ENCODE measurements around the gene CSNK1G3. TPM values are rescaled to one million over a fixed set of nuclear protein-coding genes. Genes with fewer than 3 reads are reported as not detected.
A peak's percentile ranks its signal among the peaks of the same experiment; 100 is the strongest.

CSNK1G3 gene
- polyA plus RNA-seq, 10 donors = 18.0 to 30.1 (median 24.8) TPM

DNA sequence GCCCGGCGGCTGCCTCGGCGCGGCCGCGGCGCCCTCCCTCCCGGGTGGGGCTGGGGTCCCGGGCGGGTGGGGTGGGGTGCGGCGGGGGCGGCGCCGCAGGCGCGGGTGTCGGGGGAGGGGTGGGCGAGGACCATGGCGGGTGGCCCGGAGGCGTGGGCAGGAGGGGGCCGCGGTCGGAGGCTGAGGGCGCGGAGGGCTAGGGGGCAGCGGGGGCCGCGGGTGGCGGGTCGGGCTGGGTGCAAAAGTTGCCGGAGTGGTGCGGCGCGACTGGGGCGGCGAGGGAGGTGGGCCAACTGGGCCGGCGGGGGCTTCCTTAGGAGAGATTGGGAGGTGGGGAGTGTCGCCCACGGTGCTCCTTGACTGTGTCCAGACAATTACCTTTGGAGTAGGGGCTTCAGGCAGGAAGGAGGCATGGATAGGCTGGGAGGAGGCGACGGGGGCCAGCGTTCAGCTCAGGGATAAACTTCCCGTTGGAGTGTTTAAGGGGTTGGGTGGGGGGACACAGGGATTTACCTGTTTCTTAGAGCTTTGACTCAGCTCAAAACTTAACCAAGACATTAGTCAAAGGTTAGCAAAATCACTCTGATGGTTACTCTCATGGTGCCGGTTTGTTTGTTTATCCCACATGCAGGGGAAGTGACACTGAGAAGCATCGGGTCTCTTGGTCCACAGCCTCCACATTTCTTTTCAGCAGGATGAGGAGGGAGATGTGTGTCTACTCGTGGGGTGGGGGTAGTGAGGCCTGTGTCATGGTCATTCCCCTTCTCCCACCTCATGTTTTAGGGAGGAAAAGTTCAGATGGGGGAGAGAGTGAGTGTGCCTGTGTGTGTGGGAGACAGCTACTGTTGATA is 859 bp downstream of the CSNK1G3 start:
- DNase-seq = peak; percentile 11 to 77 (median 48)

DNA sequence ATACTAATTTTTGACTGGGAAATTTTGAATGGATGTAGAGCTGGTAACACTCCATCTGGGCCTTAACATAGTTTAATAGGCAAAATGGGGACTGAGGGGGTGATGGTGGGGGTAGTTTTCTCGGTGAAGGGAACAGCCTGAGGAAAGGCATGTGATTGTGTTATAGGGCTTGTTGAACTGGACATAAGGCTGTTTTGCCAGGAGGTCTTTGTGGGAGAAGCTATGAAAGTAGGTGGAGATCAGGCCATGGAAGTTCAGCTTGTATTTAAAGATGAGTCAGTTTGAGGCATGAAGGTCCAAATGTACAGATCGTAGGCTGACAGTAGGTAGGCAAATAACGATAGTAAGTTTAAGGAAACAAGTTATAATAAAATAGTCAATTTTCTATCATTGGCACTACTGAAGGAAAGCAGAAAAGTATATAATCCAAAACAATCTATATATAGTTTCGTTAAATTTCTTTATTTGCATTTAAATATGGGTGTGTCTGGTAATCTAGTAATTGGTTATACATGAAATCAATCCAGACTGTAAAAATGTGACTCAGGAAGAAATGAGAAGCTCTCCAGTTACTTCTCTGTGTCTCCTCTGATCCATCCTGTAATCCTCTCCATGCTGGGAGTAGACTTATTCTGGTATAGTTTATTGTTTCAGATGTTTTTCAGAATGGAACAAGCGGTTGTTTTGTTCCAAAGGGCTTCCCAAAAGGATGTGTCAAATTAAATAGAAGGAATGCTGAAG is 2.8 kb downstream of the CSNK1G3 start:
- no peak for DNase-seq

DNA sequence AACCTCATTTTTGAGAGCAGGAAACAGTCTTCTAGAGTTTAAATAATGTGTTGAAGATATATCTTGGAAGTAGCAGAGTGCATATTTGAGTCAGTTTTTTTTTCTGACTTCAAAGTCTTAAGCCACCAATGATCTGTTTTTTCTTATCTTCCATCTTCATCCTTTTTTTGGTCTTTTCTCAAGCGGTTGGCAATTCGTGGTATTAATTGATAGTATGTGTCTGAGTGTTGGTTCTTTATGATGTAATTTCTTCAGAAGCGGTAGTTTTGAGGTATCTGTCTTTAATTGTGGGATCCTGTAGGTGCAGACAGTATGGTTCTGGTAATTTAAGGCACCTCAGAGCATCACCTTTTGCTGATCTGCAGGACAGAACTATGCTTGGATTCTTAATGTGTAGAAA is 3.9 kb downstream of the CSNK1G3 start:
- no peak for DNase-seq

DNA sequence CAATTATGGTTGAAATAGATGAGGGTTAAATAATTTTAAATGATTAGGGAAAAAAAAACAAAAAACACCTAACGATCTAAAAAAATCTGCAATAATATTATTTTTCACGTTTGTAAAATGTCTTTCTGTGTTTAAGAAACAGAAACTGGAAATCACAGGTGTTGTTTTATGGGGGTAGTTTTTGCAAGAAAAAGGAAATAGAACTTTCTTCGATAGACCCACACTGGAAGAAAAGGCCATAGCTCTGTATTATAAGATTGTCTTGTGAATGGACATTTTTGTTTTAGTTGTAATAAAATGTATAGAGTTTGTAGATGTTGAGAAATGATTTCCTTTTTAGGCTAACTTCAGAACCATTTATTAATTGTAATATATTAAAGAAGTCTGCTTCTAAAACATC is 5.5 kb downstream of the CSNK1G3 start:
- no peak for DNase-seq

DNA sequence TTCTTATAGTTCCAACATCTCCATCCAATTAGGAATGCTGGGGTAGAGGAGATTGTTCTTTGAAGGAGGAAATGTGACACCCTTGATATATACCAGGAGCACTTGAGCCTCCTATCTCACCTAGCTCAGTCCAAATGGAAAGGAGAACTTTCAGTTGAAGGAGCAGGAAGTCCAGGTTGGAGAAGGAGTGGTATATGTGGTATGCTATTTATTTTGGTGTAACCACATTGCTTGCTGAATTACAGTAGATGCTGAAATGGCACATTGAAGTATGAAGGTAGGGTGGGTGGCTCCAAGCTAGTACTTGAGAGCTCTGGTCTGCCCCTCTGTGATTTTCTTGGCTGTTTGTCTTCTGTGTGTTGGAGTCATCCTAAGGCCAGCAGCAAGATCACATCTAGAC is 6.1 kb downstream of the CSNK1G3 start:
- no peak for DNase-seq

DNA sequence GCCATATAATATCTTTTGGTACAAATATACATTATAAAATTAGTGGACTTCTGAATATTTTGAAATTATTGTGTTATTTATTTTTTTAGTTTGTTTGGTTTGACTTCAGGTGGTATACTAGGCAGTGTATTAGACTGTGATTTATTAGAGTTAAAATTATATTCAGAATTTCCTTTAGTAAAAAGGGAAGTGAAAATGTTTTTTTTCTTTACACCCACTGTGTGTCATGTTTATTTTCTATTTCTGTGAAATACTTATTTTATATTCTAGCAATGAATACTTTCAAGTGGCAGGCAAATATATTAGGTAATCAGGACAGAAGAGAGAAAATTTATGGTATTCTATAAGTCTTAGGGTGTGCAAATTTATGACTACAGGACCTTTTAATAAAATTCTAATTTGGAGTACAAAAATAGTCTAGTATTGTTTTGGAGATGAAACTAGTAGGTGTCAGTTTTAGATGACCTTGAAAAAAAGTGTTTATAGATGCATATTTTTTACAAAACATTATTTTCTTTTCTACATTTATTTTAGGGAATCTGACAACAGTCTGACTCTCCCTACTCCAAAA is 8.8 kb downstream of the CSNK1G3 start:
- no peak for DNase-seq

DNA sequence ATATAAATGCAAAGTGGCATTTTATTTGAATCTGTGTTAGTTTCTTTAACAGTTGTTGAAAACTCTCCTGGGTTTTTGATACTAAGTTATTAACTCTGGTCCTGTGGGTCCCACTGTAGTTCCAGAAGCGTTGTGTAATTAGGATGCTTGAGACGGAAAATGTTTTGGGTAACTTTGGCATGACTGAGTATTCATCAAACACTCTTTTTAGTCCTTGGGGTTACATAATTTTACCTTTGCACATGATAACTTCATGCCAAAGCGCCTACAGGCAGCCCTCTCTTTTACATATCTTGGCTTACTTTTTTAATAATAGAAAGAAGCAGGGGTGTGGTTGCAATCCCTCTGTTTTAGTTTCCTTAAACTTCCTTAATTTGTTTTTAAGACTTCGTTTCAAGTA is 12.2 kb downstream of the CSNK1G3 start:
- no peak for DNase-seq

DNA sequence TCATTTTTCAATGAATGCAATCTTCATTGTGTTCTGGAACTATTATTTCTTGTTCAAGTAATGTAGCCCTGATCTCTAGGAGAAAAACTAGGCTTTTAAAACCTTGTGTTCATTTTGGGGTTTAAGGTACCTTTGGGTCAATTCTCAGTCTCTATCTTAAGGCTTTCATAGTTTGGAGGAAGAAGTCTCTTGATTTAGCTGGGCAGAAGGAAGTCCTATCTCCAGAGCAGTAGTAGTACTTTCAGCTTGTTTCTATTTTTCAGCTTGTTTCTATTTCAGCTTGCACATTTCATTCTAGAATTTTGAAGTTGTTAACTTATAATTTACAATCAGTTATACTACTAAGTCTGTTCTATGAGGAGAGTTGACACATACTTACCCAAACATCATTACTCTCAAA is 15.2 kb downstream of the CSNK1G3 start:
- no peak for DNase-seq

DNA sequence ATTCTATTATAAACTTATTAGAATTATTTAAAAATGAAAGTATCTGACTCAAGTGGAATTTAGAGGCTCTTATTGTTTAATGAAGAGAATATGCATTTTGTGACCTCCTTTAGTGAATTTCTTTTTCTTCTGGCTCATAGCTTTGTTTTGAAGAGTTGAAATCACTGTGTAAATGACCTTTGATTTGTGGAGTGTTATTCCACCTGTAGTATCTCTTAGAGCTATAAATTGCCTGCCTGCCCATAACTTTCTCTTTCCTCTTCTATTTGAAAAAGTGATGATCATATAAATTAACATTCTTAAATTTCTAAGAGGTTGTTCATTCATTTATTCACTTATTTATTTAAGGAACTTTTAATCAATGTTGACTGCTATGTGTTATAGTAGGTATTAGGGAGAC is 16.1 kb downstream of the CSNK1G3 start:
- no peak for DNase-seq

DNA sequence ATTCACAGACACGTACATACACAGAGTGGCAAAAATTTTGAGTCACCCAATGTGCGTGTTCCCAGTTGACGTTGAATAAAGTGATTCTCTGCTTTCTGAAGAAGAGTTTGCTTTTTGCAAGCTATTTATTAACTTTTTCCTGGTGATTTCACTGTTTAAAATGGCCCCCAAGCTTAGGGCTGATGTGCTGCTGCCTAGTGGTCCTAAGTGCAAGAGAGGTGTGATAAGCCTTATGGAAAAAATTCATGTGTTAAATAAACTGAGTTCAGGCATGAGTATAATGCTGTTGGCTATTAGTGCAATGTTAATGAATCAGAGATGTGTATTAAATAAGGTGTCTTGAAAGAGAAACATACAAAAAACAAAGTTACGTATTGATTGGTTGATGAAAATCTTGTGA is 16.9 kb downstream of the CSNK1G3 start:
- no peak for DNase-seq

DNA sequence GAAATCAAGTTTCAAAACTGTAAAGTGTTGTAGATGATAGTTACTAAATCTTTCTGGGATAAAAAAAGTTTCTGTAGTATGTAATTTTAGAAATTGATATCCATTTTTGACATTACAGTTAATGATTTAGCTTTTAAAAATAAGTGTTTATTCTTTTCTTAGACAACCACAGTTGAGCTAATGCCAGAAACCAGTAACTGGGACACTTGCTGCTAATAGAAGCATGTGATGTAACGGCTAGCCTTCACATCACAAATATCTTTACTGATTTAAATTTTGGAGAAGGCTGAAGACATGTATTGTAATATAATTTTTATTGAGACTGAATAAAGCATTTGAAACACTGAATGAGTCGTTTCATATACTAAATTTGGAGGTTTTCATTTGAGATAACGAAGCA is 18.8 kb downstream of the CSNK1G3 start:
- no peak for DNase-seq

DNA sequence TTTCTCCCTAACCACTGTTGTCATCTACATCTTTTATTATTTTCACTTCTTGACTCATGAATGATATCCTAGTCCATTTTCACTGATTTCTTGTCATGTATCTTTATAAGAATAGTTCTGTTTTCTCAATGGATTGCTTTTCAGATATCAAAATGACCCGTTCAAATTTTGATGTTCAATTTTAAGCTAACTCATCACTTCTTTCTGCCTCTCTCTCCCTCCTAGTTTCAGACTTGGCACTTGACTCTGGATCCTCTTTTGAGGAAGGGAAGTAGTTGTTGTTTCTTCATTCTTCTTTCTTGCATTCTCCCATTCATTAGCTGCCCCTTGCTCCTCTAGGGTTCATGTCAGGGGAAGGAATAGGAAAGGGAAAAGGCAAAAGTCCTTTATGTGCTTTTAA is 23.7 kb downstream of the CSNK1G3 start:
- no peak for DNase-seq

DNA sequence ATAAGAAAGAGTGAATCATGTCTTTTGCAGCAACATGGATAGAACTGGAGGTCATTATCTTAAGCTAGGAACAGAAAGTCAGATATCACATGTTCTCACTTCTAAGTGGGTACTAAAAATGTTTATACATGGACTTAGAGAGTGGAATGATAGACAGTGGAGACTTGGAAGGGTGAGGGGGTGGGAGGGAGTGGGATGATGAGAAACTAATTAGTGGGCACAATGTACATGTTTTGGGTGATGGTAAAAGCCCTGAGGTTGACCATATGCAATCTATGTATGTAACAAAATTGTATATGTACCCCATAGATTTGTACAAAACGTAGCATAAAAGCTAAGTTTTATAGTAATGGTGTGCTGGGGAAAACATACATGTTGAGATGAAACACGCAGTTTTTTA is 25.3 kb downstream of the CSNK1G3 start:
- no peak for DNase-seq

DNA sequence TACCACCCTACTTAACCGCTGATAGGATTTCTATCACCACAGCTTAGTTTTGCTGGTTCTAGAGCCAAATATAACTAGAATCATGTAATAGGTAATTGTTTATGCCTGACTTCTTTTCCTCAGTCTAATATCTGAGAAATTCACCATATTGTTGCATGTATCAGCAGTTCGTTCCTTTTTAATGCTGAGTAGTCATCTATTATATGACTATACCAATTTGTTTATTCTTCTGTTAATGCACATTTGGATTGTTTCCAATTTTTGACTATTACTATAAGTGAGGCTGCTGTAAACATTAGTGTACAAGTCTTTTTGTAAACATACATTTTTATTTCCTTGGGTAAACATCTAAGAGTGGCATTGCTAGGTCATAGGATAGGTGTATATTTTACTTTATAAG is 25.9 kb downstream of the CSNK1G3 start:
- no peak for DNase-seq

DNA sequence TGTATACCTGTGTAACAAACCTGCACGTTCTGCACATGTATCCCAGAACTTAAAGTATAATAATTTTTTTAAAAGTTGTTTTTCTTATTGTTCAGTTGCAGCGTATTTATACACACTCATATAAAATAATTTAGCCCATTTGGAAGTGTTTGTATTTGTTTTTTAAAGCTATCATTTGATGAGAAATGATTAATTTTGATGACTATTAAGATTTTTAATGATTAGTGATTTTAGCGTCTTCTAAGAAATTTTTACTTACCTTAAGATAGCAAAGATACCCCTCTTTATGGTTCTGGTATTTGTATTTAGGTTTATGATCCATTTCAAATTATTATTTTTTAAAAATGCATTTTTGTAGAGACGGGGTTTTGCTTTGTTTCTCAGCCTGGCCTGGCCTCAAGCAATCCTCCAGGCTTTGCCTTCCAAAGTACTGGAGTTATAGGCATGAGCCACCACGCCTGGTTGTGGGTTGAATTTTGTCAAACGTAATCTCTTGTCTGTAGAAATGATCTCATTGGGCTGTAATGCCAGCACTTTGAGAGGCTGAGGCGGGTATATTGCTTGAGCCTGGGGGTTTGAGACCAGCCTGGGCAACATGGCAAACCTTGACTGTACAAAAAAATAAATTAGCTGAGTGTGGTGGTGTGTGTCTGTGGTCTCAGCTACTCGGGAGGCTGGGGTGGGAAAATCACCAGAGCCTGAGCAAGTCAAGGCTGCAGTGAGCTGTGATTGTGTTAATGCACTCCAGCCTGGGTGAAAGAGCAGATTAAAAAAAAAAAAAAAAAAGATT is 26.9 kb downstream of the CSNK1G3 start:
- DNase-seq = no peak

DNA sequence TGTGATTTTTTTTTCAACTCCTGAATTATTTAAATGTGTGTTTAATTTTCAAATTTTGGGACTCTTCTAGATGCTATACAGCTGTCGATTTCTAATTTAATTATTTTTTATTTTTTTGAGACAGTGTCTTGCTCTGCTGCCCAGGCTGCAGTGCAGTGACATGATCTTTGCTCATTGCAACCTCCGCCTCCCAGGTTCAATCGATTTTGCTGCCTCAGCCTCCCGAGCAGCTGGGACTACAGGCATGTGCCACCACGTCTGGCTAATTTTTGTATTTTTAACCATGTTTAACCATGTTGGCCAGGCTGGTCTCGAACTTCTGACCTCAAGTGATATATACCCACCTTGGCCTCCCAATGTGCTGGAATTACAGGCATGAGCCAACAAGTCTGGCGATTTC is 28.6 kb downstream of the CSNK1G3 start:
- no peak for DNase-seq

DNA sequence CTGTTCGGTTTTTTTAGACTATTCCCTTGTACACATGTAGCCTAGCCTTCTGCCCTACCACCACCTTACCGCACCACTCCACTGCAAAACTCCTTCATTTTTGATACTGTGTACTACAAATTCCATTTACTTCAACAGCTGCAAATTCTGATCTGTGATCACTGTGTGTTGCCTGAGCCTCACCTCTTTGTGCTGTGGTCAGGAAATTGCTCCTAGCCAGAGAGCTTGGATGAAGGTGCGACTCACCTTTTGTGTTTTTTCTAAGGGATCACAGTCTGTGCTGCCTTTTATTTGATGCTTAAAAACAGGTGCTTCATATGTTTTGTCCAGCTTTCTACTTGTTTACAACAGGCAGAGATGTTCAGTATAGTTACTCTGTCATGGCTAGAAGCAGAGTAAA is 31.5 kb downstream of the CSNK1G3 start:
- DNase-seq = no peak

DNA sequence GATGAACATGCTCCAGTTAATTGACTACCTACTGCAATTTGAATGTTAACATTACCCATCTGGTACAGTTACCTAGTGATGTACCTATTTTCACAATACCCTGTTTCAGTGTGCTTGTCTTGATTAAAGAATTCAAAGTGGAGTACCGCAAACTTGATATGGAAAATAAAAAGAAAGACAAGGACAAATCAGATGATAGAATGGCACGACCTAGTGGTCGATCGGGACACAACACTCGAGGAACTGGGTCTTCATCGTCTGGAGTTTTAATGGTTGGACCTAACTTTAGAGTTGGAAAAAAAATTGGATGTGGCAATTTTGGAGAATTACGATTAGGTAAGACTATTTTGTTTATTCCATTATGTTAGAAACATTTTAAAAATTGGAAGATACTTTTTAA is 33.5 kb downstream of the CSNK1G3 start:
- DNase-seq = no peak

DNA sequence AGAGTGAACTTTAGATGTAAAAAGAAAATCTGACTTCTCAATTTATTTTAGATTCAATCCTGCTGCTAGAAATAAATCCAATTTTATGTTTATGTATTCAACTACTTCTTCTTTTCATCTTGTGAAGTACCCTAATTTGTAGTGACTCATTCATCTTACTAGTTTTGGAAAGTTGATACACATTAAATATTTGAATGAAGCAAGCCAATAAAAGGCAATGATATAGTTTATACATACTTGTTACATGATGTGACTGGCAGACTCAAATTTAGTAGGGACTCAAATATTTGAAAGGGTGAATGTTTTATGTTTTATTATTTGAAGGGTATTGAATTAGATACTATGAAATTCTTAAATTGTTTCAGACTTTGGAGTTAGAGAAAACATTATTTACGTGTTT is 34.7 kb downstream of the CSNK1G3 start:
- DNase-seq = no peak

DNA sequence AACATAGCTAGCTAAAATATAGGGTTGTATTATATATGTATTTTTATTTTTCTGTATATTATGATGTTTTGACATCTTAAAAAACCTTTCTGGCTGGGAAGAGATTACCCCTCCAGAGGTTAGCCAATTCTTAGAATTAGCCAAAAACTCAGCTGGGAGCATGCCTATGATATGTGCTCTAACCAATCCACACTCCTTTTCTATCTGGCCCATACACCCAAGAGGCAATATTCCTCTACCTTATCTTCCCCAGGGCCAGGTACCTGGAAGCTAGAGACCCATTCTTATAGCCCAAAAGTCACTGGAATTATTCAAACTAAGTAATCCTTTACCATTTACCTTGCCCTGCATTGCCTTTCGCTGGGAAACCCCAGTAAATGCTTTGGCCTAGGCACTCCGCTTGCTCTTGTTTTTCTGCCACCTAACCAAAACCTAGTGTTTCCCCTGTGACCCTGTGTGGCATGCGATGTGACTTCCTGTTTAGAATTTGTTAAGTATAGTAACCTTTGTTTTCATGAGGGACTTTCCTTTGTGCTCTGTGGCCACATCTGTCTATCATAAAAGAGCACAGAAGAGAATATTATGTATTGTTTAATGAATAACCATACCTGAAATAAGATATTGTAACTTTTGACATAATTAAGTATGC is 37.4 kb downstream of the CSNK1G3 start:
- no peak for DNase-seq

DNA sequence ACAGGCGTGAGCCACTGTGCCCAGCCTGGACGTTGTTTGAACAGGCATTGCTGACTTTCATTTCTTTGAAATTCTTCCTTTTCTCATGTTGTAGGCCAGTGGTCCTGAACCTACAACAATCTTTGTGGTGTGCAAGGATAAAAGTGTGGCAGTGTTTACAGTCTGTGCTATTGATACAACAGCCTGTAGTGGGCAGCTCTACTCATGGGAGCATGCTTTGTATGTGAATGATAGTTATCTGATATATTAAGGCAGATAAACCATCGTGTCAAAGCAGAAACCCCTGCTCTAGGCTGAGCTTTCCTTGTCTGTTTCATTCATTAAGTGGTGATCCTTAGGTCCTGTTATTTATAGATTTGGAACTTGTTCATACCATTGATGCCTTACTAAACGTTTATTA is 42.6 kb downstream of the CSNK1G3 start:
- no peak for DNase-seq

DNA sequence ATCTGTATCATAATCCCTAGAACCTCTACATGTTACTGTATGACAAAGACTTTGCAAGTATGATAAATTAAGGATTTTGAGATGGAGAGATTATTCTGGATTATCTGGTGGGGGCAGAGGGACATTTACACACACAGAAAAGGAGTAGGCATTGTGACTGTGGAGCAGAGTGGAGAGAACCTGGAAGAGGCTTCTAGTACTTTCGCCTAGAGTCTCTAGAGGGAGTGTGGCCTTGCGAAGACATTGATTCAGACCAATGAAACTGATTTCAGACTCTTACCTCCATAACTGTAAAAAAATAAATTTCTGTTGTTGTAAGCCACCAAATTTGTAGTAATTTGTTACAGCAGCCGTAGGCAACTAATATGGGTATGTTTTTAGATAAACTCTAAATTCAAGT is 45.9 kb downstream of the CSNK1G3 start:
- no peak for DNase-seq
